DMS114 treated with DMSO at 0.1 percent for 48 hours (cell line): ENCODE measurements around the gene GIT2.
A peak's percentile ranks its signal among the peaks of the same experiment; 100 is the strongest.
"Not testable (repeated sequence)": the region's sequence is repeated elsewhere in the genome, so short reads cannot be mapped to it uniquely, and the experiment has no call there.

Experiments
- DNase-seq: peaks from one replicate; lab custom pipeline; 2025; ENCODE audit not compliant: unreplicated experiment; lab: John Stamatoyannopoulos, UW

The GIT2 gene

DNA sequence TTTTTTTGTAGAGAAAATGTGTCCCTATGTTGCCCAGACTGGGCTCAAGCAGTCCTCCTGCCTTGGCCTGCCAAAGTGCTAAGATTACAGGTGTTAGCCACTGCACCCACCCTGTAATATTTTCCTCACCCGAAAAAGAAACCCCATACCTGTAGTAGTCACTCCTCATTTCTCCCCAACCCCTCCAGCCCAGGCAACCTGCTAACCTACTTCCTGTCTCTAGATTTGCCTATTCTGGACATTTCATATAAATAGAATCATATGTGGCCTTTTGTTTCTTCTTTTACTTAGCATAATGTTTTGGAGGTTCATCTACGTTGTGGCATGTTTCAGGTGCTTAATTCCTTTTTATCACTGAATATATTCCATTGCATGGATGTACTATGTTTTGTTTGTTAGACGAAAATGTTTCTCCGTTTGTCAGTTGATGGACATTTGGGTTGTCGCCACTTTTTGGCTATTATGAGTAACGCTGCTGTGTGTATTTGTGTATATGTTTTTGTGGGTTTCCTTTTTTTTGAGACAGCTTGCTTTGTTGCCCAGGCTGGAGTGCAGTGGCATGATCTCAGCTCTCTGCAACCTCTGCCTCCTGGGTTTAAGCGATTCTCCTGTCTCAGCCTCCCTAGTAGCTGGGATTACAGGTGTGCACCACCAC lies 9.3 kb upstream of the GIT2 start:
- DNase-seq = no peak

- no peak for DNase-seq
Observed at GRCh38 chr12:110004598-110004997, 8.4 kb upstream of the GIT2 start.

DNA sequence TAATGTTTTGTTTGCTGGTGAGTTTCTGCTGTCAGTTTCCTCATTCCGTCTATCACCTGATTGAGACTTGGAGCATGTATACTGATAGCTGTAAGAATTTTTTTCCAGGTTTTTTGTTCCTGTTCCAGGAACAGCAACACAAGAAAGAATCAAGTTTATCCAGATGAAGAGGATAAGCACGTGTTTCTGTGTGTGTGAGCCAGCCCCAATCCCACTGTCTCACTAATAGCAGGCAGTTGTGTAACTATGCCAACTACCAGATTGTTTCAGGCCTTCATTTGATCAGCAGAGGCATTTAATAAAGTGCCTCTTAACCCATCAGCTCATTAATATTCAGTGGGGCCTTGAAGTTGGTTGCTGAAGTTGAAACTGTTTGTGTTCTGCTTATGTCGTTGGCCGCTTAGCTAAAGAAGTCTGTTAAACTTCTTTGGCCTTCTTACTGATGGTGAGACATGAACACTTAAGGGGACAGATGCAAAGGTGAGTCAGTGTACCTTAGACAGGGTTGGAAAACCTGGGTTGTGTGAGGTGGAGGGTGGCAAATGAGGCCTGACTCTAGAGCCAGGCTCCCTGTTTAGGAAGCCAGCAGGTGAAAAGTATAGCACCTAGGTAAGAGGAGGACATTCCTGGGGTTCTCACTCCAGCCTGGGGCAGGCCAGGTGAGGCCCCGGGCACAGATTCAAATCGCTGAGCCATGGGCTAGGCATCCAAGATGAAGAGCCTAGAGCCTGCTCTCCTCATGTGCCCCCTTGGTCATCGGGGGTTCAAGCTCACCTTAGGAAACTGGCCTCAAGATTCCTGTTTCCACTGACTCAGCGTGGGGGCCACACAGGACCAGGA lies 6.7 kb upstream of the GIT2 start:
- DNase-seq = no peak

- DNase-seq = no peak
Observed at GRCh38 chr12:110001596-110001995, 5.4 kb upstream of the GIT2 start.

DNA sequence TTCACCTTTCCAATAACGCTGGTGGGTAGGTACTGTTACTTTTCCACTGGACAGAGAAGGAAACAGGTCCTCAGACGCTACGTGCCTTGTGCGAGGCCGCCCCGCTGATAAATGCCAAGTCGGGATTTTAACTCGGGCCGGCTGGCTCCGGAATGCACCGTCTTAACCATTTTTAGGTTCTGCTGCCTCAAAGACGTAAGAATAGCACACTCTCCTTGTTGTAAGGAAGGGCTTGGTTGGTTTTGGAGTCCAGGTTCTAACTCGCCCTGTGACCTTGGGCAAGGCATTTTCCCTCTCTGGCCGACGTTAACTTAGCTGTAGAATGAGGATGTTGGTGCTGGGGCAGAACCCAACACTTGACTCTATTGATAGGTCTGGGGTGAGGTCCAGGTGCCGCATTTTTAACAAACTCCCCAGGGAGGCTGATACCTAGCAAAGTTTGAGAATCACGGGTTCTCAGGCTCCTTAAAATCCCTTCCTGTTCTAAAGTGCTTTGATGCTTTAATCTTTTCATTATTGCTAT lies 3.9 kb upstream of the GIT2 start:
- DNase-seq = no peak

DNA sequence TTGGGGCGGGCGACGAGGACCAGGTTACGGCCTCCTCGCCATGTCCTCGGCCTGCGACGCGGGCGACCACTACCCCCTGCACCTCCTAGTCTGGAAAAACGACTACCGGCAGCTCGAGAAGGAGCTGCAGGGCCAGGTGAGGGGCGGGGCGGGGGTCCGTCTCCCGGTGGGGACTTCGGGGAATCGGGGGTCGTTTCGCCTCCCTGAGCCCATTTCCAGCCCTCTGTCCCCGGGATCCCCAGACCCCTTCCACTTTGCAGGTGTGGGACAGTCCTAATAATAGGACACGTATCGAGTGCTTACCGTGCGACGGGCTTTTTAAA lies 3.4 kb upstream of the GIT2 start:
- DNase-seq = no peak

DNA sequence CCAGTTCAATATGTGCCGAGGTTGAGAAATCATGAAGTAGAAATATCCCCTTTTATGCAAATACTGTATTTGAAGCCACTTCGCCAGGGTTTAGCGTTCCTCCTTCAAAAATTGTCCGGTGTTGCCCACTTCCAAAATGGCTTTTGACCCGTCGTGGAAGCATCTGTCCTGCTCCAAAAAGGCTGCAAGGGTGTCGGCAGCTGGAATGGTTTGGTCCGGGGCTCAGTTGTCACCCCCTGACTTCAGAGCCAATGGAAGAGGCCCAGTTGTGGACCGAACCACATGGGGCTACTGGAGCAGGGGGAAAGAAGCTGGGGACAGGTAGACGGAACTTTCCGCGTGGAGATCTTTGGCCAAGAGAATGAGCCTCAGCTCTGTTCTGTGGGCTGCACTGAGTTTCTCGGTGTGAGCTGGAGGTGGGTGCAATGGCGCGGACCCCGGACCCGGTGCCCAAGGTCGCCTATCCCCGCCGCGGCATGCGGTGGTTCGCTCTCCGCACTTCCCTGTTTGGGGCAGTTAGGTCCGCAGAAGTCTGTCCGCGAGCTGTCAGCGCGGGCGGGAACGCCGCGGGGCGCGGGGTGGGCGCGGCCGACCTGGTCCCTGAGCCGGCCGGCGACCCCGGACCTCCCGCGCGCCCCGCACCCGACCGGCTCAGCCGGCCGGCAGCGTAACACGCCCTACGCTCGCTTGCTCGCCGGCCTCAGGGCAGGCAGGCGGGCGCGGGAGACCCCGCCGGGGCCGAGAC lies 2.9 kb upstream of the GIT2 start, which contains the start of gene ANKRD13A:
Gene ANKRD13A, plus strand, starts transcription at position 527 of the 745 bp plus-strand sequence. CDS start 259 bp downstream, outside the sequence.
- DNase-seq = peak; percentile 91

GRCh38 chr12:109998241-109998903 lies 2.2 kb upstream of the GIT2 start:
- peak; percentile 39 for DNase-seq

- DNase-seq = no peak
Observed at GRCh38 chr12:109997393-109997792, 1.2 kb upstream of the GIT2 start.

GRCh38 chr12:109996483-109996853 lies 300 bp upstream of the GIT2 start:
- no peak for DNase-seq

GRCh38 chr12:109995361-109995685 lies 845 bp downstream of the GIT2 start:
- DNase-seq = no peak

DNA sequence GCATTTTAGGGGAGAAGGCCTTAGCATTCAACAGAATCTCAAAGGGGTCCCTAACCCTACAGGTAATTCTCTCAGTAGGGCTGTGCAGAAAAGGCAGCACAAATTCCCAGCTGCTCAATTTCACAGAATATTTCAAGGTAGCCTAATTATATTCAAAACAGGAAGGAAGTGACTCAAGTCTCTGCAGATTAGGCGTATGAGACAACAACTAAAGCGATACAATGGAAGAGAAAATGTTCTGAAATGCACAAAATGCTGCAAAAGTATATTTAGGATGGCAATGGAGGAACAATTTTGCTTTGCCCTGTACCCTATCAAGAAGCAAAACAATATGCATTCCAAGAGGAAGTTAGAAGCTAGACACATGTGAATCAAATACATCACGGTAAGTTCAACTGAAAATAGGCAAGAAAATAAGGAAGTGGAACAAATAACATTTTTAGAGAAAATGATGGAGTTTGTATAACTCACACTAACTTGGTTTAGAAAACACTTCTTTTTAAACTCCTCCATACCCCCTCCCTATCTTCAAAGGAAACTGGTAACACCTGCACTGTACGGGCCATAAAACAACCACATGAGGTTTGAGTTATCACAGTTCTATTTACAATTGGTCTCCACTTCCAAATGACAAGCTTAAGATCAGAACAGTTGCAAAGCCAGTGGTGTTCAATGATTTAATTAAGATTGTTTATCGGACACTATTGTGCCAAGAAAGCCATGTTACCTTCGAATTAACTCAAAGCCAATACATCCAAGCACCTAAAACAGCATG lies 1.6 kb downstream of the GIT2 start:
- no peak for DNase-seq

- no peak for DNase-seq
Observed at GRCh38 chr12:109993091-109993490, 3.1 kb downstream of the GIT2 start.

DNA sequence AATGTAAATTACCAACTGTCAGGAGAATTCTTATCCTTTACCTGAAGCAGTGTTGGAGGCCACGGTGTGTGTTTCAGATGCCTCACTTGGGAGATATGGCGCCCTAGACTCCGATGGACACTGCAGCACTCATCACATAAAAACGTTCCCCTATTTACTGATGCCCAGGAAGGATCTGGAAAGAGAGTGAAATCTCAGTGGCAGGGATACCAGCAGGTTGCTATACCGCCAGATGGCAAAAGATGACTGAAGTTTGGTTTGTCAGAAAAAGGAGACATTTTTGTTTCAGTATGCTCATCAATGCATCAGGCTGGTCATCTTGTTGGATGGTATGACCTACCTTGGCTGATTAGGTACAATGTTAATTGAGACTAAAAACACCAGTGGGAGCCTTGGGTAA lies 4.6 kb downstream of the GIT2 start:
- no peak for DNase-seq

DNA sequence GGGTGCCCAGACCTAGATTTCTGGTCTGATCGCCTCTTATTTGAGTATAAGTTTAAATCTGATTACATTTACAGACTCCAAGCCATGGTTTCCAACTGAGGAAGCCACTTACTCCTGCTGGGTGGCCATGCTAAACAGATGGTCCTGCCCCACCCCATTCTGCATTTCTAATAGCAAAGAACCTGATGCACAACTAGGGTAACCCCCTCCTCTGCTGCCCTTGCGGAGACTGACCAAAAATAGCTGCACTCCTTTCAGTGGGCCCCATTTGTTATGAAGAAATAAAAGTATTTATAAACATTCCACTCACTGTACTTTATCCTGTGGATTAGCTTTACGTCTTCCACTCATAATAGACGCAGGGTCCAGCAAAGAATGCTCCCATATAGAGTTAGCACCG lies 6.8 kb downstream of the GIT2 start:
- DNase-seq = no peak

DNA sequence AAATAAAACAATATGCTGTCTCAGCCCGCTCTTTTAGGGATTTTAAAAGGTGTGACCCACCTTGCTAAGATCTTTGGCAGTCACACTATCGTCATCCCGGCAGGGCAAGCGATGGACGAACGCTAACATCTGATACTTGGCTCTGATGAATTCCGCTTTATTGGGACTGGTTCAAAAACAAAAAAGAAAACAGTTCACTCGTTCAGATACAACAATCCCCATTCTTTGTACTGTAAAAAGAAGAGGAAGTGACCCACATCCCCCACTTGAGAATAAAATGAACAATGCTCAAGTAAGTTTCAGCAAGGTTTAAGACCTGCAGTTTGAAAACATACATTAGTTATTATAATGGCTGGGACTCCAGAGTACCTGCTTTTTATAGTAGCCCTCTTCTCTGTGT lies 7.3 kb downstream of the GIT2 start:
- no peak for DNase-seq

- no peak for DNase-seq
Observed at GRCh38 chr12:109988274-109988673, 7.9 kb downstream of the GIT2 start.

DNA sequence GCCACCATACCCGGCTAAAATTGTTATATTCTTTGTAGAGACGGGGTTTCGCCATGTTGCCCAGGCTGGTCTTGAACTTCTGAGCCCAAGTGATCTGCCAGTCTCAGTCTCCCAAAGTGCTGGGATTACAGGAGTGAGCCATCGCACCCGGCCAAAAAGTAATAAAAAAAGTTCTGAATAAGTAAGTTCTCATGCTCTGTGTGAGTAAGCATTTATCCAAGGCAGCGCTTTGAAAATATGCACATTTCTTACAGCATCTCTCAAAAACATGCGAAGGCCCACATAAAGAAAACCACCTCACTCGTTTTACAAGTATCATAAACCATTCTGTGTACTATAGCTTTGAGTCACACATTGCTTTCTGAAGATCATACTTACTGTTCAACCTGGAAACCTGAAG lies 8.6 kb downstream of the GIT2 start:
- no peak for DNase-seq

DNA sequence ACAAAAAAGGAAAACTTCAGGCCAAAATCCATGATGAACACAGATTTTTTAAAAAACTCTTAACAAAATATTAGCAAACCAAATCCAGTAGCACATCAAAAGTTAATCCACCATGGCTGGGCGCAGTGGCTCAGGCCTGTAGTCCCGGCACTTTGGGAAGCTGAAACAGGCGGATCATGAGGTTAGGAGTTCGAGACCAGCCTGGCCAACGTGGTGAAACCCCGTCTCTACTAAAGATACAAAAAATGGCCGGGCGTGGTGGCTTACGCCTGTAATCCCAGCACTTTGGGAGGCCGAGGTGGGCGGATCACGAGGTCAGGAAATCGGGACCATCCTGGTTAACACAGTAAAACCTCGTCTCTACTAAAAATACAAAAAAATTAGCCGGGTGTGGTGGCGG lies 9.9 kb downstream of the GIT2 start:
- not testable (repeated sequence) for DNase-seq

DNA sequence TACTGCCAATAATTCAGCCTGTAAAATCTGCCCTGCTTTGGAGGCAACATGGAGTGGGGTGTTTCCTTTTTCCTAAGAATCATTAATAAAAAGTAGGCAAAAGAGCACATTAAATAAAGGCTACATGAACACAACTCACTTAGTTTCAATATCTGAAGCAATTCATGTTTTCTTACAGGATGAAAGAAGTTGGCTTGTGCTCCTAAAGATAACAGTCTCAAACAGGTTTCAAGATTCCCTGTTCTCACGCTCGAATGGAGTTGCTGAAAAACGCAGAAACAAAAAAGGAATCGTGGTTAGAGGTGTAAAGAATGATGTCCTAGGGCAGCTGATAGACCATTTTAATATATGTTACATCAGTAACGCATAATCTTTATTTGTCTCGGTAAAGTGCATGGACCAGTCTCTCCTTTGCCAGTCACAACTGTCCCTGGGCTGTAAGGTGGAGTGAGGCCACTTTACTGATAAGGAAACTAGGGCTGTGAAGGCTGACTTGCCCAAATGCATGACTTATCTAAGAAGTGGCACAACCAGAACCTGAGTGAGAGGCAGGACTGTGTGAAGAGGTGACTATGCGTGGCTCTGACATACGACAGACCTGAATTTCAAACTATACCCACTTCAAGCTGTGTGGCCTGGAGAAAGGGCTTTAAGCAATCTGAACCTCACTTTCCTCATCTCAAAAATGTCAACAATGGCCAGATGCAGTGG lies 12.6 kb downstream of the GIT2 start:
- no peak for DNase-seq
